EL (cell line): ENCODE data around the gene GUCY1A2.
"Not testable (repeated sequence)": the region's sequence is repeated elsewhere in the genome, so short reads cannot be mapped to it uniquely, and the experiment has no call there.

Source experiments
- DNase-seq: peaks from one replicate; pipeline ENCODE4 v3.0.0-alpha.2; 2016

Gene GUCY1A2

DNA sequence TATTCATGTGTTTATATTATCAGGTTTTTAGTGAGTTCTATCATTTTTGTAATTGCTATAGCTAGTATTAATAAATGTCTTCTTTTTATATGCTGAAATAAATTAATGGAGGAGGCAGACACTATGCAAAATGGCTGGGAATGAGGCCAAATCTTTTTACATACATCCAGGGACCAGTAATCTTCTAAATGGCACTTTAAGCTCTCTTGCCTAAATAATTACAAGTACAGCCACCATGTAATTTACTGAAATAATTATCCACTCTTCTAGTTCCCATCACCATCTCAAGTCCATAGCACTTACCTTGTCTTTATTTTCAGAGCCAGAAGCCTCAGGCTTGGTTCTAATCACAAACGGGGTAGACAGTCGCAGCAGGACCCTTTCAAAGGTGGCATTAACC, 79.1 kb downstream of the GUCY1A2 start:
- DNase-seq, result no peak

DNA sequence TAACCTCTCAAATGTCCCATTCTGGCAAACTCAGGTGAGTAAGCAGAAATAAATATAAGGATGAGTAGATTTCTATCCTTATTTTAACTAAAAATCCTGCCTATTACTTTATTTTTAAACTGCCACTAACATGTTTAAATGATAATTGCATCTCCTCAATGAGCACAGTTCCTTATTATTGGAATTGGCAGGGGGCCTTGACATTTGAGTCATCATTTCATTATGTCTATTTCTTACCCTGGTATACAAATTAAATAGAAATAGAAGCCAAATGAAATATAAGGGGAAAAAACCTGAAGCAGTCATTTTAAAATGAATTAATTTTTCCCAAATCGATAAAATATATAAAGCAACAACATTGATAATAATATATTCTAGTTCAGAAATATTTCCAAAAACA, 81.2 kb downstream of the GUCY1A2 start:
- no peak for DNase-seq

DNA sequence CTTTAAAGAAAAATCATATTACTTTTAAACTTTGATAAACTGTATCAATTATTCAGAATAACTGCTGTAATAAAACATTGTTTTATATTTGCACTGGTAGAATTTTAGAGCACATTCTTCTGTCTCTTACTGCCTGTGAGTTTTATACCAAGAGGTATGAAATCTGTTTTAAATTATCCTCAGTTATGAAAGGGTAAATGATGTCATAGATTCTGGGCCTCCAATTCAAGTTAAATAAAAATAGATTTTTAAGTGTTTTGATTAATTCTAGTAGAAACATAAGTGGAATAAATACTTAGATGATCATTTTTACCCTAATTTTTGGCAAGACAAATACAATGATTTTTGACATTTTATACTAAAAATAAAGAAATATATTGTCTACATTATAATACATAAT, 93.0 kb downstream of the GUCY1A2 start:
- peak; percentile 7 for DNase-seq

DNA sequence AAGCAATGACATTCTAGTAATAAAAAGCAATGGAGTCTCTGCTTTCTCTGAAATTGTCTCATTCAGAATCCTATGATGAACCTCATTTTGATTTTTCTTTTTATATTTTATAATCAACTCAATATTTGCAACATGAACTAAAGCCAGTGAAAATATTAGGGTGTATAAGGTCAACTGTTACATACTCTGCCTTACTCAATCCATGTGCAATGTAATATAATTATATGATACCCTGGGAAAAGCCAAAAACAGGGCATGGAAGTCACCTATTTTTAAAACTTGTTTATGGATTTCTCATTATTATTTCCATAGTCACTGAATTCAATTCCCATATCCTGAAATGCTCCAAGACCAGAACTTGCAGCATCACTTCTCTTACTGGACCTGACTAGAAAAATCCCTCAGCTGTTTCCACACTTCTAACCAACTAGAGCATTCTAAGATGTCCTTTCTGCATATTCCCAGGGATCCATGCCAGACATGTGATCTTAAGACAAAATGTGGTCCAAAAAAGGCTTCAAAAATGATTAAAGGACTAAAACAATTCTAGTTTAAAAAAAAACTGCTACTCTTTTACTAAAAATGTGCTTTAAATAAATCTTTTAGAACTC, 97.3 kb downstream of the GUCY1A2 start:
- no peak for DNase-seq

DNA sequence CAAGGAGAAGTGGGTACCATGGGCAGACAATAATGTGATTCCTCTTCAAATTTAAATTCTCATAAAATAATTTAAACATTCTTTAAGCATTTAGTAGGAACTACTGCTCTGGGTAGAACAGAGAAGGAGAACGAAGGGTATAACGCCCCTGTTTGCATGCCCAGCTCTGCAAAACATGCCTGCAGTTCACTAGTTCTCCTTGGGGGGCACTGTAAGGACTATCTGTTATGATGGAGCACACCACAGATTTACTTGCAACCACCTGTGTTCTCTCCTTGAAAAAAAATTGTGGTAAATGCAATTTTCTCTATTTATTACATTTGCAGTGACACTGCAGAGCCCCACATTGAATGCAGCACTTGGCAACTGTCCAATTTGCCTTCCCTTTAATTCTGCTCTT, 100.3 kb downstream of the GUCY1A2 start:
- peak; percentile 24 for DNase-seq

DNA sequence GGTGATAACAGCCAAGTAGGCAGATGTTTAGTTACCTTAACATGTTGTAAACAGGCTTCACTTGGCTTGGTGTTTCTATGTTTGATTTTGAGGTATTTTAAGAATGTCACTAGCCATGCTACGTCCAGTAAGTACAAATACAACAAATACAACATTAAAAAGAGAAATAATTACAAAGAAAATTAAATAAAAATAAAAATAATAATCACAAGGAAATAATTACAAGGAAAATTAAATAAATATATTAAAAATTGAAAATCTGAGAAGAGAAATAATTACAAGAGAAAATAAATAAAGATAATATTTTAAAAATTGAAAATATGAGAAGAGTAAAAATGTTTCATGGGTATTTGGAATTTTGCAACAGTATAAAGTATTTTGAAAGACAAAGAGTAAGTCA, 103.9 kb downstream of the GUCY1A2 start:
- DNase-seq, result no peak

DNA sequence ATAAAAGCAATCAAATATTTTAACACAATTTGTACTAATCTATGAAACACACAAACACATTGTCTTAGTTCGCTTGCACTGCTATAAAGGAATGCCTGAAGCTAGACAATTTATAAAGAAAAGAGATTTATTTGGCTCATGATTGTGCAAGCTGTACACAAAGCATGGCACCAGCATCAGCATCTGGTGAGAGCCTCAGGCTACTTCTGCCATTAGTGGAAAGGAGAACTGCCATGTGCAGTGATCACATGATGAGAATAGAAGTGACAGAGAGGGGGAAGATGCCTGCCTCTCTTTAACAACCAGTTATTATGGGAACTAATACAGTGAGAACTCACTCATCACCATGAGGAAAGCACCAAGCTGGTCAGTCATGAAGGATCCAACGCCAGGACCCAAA, 105.1 kb downstream of the GUCY1A2 start:
- DNase-seq, result no peak

DNA sequence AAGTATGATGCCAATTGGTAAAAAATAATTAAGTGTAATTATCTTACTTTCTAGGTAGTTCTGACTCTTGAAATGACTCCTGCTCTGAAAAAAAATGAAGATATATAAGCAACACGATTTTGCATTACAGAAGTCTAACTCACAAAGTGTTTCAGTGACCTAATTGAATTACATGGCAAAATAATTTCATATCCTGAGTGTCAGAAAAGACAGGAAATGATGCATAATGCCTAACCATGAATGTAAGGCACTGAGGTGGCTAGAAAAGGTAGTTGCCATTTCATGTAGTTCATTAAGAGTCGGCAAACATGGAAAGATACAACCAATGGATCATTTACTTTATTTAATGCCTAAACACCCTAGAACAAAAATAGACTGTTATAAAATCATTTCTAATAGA, 113.5 kb downstream of the GUCY1A2 start:
- no peak for DNase-seq

DNA sequence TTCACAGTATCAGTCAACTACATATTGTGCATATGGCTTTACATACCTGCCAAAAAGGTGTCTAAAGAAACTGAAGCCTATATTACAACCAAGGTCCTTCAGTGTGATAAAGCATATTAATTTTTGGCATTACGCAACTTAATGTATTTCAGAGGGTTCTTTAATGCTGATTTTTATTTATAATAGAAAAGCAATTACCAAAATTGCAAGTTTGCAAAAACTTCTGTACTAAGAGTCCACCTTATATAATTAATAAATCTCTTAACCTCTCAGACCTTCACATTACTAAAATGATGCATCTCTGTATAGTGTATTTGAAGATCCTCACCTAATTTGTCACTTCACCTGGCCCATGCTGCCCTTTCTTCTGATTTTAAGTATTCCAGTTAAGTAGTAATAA, 128.6 kb downstream of the GUCY1A2 start:
- DNase-seq, result no peak

DNA sequence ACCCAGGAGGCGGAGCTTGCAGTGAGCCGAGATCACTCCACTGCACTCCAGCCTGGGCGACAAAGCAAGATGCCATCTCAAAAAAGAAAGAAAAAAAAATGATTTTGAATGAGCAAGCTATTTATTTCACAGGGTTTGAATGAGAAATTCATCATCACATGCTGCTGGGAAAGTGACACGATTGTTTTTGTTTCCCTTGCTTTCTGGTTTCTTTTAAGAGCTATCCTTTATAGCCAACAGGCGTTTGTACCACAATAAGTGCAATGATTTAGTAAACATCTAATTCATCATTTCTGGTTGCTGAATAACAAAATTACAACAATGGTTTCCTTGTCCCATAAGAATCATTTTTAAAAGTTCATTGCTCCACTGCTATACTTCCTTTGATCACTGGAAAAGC, 129.9 kb downstream of the GUCY1A2 start:
- DNase-seq, result no peak

DNA sequence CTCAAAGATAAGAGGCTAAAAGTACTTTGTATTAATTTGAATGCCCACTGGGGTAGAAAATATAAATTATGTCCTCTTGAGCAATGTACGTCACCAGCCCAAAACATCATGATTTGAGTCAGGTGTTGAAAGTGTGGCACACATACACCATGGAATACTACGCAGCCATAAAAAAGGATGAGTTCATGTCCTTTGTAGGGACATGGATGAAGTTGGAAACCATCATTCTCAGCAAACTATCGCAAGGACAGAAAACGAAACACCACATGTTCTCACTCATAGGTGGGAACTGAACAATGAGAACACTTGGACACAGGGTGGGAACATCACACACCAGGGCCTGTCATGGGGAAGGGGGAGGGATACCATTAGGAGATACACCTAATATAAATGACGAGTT, 134.6 kb downstream of the GUCY1A2 start:
- not testable (repeated sequence) for DNase-seq

DNA sequence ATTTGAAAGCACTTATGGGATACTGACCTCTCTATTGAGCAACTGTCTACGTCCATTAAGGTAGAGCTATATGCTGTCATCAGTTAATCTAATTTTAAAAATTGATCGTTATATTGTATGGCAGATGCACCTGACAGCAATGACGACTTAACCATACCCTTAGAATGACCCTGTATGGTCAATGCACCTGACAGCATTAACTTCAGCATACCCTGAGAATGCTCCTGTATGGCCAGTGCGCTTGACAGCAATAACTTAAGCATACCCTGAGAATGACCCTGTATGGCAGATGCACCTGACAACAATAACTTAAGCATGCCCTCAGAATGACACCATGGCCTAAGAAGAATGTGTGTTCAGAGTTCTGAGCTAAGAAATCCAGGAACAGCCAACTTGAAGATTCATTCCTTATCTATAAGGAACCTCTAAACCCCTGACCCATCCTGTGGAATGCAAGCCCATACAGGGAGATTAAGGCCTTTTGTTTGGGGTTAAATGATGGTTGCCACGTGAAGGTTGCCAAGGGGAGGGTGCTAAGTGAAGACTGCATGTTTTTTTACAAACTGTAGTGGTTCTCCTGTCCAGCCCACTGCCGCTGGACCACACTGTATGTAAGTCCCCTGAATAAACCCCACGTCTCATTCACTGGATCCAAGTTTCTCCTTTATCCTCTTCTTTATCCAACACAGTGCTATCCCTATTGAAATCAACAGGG, 138.3 kb downstream of the GUCY1A2 start:
- no peak for DNase-seq

DNA sequence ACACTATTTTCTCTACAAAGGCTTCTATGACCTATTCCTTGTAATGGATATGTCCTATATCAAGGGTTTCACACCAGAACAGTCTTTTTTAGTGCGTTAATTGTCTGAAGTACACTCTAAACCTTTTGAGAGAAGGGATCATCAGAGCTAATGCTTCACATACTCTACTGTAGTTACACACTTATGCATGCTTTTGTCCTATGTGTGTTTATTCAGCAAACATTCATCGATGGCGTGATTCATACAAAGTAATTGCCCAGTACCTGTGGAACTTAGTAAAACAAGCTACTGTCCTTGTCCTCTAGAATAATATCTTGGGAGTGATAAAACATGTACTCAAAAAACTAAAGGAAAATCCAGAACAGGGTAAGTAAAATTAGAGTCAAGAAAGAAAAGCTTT, 139.2 kb downstream of the GUCY1A2 start:
- no peak for DNase-seq

DNA sequence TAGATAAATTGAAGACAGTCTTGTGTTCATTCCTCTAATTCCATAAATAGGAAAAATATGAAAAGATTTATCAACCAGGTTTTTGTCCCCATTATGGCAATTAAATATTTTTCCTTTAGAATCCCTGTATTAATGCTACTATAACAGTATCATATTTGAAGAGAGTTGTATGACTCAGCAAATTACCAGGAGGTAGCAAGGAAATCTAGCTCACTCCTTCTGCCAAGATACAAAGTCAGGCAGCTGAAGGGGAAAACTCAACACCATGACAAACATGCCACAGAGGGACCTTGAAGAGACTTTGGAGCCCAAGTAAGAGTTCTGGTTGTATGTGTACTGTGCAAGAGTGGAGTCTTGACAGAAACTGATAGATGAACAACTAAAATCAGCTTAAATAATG, 143.3 kb downstream of the GUCY1A2 start:
- no peak for DNase-seq

DNA sequence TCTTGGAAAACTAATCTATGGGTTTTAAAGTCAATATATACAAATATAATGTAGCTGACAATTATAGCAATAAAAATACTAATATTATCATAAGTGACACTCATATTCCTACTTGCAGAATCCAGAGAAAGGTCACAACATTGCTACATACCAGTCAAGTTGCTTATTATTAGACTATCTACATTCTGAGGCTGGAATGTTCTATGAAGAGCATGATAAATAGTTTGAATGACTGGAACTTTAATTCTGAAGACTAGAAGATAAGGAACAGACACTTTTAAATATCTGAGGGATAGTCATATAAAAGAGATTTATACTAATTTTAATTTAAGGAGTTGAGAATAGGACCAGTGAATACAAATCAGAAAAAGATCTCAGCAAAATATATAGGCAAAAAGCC, 146.0 kb downstream of the GUCY1A2 start:
- no peak for DNase-seq

DNA sequence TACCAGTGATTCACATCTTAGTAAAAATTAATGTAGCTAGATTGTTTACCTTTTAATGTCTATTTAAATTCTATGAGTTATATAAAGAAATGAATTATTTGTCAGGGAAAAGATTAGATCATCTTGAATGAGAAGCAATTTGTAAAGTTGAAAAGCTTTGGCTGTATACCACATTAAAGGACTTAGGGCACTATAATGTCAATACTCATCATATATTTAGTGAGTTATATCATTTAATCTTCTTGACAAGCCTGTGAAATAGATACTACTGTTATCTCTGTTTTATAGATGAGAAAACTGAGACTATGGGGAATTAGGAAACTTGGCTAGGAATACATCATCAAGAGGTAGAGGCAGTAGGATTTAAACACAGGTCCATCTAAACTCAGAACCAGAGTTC, 160.1 kb downstream of the GUCY1A2 start:
- no peak for DNase-seq

DNA sequence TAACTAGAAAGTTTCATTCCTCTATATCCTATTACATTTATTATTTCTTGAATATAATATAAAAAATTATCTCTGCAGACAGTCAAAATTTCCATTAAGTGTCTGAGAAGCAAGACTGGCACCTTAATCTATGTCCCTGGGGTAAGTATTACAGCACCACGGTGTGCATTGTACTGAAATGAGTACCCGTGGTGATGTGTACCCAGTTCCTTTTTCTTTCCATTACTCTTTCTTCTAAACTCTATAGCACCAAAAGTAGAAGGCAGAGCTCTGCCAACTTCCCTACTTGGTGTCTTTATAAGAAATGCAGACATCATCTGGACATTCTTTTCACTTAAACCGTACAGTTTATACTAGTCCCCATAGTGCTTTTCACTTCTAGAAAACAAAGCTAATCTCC, 161.7 kb downstream of the GUCY1A2 start:
- DNase-seq, result no peak

DNA sequence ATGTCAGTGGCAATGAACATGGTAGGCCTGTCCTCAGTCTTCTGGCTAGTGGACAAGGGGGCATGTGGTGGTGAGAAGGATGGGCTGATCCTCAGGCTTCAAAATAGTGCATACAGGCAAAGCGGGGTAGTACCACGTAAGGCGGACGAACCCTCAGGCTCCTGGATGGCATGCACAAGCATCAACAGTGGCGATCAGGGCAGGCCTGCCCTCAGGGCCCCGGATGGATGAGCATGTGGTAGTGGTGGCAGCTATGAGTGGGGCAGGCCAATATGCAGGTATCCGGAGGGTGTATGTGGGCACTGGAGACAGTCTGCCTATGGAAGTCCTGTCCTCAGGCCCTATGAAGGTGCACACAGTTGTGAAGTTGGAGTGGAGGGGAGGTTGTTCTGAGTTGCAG, 163.8 kb downstream of the GUCY1A2 start:
- no peak for DNase-seq

DNA sequence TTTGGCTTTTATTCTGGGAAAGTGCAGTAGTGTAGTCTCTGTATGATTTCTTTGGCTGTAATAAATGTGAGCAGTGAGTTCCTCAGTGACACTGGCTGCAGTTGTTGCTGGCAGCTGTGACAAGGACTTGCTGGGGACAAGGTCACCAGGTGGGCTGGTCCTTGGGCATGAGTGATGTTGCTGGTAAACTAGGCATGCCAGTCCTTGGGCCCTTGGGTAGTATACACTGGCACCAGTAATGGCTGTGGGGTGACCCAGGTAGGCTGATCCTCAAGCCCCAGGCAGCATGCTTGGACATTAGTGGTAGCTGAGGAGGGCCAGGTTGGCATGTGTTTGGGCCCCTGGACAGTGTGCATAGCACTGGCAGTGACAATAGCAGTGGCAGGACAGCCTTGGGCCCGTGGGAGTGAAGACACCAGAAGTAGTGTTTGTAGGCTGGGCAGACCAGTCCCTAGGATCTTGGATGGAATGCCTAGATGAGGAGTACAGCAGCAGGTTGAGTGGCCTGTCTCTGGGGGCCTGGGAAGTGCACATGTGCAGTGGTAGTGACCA, 164.3 kb downstream of the GUCY1A2 start:
- DNase-seq, result no peak

DNA sequence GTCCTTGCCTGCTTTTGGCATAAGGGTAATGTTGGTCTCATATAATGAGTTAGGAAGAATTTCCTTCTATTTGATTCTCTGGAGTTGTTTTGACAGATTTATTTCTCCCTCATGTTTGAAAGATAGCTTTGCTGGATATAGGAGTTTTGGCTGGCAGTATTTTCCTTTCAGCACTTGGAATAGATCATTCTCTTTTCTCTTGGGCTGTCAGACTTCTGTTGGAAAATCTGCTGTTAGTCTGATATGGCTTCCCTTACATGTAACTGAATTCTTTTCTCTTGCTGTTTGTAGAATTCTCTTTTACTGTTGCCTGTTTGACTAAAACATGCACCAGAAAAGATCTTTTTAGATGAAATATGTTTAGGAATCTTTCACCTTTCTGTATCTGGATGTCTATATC, 165.5 kb downstream of the GUCY1A2 start:
- DNase-seq, result no peak

DNA sequence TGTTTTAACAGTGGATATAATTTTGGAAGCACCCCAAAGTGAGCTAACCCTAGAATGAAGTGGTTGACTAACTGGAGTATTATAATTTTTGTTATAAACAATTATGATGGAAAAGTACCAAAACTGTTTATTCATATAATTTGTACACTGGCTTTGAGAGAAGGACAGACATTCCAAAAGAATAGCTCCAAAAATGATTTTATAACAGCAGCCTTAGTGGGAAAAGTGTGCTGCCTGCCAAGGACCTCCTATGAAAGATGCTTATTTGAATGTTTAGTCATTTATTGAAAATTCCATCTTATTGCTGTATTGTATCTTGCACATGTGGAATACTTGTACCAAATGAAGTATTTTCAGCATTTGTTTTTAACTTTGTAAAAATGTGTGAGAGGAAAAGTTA, 169.8 kb downstream of the GUCY1A2 start:
- DNase-seq, result no peak

DNA sequence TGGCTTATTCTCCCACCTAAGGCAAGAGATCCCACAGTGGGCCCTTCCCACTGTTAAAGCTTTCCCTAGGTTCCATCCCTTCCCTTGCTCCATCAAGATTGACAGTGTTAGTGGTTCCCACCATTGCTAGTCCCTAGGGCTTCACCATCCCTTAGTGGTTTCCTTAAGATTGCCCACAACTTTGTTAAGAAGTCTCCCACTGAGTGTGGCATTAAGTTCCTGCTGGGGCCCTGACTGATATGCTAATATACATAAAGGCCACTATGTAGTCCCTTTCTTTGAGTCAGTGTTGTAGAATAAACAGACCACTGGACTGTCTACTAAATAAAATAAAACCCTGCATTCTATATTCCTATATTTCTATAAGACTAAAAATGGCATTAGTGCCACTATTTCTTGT, 176.1 kb downstream of the GUCY1A2 start:
- no peak for DNase-seq

DNA sequence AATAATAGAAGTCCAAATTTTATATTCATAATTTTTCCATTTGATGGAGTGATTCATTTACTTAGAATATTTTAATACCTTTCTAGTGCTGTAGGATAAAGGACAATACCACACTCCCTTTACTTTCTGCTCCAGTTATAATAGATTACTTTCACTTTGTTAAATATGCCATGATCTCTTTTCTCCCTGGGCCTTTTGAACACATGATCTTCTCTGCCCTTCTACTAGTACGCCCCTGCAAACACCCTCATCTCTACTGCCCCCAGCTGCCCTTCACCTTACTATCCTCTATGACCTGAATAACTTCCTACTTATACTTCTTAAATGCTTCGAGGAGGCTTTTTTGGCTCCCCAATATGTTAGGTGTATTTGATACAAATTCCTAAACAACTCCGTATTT, 177.3 kb downstream of the GUCY1A2 start:
- DNase-seq, result no peak

DNA sequence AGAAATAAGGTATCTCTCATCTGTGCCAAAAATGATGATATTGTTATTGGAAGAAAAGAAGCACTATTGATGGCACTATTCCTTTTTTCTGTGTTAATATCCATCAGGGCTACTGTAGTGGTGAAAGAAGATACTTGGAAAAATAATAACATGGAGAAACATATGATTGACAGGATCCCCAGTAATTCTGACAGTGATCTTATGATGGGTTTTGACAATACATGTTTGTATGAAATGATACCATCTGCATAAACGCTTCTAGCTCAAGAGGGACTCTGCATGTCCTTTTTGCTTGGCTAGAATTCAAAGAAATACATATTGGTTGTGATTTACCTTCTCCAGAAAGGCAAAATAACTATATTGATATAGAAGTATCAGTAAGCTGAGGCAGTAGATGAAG, 178.1 kb downstream of the GUCY1A2 start:
- no peak for DNase-seq

DNA sequence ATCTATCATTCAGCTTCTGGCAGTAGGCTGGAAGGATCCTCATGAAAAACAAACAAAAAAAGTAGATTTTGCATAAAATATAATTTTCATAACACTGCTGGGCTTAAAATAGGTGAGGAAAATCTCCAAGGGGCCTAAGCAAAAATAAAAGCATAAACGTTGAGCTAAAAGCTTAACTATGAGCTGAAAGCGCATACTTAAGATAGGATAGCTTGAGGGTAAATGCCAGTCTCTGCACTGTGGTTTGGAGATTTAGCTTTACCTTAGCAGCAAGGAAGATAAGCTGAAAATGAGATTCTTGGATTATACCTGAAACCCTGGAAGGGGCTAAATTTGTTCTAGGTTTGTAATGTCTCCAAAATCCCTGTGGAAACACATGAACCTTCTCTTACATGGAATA, 183.7 kb downstream of the GUCY1A2 start:
- DNase-seq, result no peak
